H1 (cell line): Measurements from ENCODE around the gene ALDH1B1. TPM values are rescaled to one million over a fixed set of nuclear protein-coding genes. Genes with fewer than 3 reads are reported as not detected.

Experiments
- JUN ChIP-seq: IDR thresholded peaks from 2 replicates; pipeline ENCODE4 v1.6.1; 2011; ENCODE audit warnings: low read depth, mild to moderate bottlenecking, improper control_type of control experiment, low read length
- NANOG ChIP-seq: IDR thresholded peaks from 2 replicates; pipeline ENCODE4 v1.6.1; 2011; ENCODE audit warnings: low read length, low read depth, mild to moderate bottlenecking, inconsistent platforms; ENCODE audit not compliant: insufficient read depth, poor library complexity, severe bottlenecking
- RNF2 ChIP-seq: fragments of 200-900, 300-1000 bp; sonication (generic); IDR thresholded peaks from 2 replicates; pipeline ENCODE4 v1.7.1; 2016; ENCODE audit warnings: borderline replicate concordance, low read depth, mild to moderate bottlenecking, antibody characterized with exemption, low read length; ENCODE audit not compliant: poor library complexity, severe bottlenecking; ENCODE audit errors: missing control alignments
- SIRT6 ChIP-seq: IDR thresholded peaks from one replicate; pipeline ENCODE4 v1.7.1; 2012; ENCODE audit warnings: low read length, inconsistent platforms
- ZNF274 ChIP-seq: IDR thresholded peaks from 2 replicates; pipeline ENCODE4 v1.7.0; 2012; ENCODE audit warnings: low read length, borderline replicate concordance; ENCODE audit errors: extremely low read depth
- polyA plus RNA-seq, 7 experiments: library from polyadenylated mRNA; depleted of rRNA in 3 of 7; stranded (reverse) in 5 of 7; unstranded in 2 of 7; fragments of >200 nt in 5 of 7; fragments of 200-250 nt in 2 of 7; gene quantifications; 1 replicate in 5 of 7; 2 replicates in 1 of 7; 4 replicates in 1 of 7; pipeline versions ENCODE4 v1.2.1 to v1.2.3, GENCODE V29; 2011 to 2013; ENCODE audit warnings: missing spikeins in 2 of 7, mixed read lengths in 2 of 7
- total RNA-seq: library from RNA; stranded (reverse); fragmentation: NEBNext Ultra II Directional; extraction: Animal tissue kit (Norgen Biotek cat#: 25700); gene quantifications from 2 replicates; pipeline ENCODE4 v1.2.1, GENCODE V29; 2021
- TF ChIP-seq, protein P1 (sequence below): fragments of 300-600 bp; sonication (generic); IDR thresholded peaks from 2 replicates; pipeline ENCODE4 v1.7.1; 2012; ENCODE audit warnings: low read length, moderate library complexity, mild to moderate bottlenecking, inconsistent platforms; ENCODE audit not compliant: insufficient replicate concordance

ALDH1B1 gene
- total and polyA plus RNA-seq, 2 of the 8 experiments (the other 6 are each of a cell fraction or from before 2014, with no cell fraction given): 41.6 to 78.7 TPM

DNA sequence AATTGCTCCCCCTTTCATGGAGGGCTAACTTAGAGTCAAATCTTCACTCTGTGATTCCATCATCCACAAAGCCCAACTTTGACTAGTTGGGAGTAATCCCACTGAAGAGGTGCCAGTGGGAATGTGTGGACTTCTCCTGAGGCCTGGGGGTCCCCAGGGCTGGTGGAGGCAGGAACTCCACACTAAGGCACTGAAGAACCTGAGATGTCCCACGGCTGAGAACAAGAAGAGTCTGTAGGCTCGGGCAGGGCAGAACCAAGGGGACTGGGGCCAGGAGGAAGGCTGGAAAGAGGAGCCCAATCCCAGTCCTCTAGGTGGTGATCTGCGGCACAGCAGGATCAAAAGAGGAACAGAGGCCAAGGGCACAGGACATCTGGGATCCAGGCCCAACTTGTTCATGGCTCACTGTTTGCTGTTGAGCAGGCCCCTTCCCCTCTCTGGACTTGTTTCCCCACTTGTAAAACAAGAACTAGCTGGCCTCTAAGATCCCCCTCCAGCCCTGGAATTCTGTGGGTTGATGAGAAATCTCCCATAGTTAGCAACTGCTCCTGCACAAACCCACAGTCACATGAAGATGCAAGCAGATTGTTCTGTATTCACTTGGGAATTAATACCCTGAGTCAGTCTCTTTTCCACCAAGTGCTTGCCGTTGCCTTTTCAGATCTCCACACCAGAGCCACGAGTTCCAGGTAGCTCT lies 32.7 kb upstream of the ALDH1B1 start (continued):
- TF ChIP-seq, protein P1, sequence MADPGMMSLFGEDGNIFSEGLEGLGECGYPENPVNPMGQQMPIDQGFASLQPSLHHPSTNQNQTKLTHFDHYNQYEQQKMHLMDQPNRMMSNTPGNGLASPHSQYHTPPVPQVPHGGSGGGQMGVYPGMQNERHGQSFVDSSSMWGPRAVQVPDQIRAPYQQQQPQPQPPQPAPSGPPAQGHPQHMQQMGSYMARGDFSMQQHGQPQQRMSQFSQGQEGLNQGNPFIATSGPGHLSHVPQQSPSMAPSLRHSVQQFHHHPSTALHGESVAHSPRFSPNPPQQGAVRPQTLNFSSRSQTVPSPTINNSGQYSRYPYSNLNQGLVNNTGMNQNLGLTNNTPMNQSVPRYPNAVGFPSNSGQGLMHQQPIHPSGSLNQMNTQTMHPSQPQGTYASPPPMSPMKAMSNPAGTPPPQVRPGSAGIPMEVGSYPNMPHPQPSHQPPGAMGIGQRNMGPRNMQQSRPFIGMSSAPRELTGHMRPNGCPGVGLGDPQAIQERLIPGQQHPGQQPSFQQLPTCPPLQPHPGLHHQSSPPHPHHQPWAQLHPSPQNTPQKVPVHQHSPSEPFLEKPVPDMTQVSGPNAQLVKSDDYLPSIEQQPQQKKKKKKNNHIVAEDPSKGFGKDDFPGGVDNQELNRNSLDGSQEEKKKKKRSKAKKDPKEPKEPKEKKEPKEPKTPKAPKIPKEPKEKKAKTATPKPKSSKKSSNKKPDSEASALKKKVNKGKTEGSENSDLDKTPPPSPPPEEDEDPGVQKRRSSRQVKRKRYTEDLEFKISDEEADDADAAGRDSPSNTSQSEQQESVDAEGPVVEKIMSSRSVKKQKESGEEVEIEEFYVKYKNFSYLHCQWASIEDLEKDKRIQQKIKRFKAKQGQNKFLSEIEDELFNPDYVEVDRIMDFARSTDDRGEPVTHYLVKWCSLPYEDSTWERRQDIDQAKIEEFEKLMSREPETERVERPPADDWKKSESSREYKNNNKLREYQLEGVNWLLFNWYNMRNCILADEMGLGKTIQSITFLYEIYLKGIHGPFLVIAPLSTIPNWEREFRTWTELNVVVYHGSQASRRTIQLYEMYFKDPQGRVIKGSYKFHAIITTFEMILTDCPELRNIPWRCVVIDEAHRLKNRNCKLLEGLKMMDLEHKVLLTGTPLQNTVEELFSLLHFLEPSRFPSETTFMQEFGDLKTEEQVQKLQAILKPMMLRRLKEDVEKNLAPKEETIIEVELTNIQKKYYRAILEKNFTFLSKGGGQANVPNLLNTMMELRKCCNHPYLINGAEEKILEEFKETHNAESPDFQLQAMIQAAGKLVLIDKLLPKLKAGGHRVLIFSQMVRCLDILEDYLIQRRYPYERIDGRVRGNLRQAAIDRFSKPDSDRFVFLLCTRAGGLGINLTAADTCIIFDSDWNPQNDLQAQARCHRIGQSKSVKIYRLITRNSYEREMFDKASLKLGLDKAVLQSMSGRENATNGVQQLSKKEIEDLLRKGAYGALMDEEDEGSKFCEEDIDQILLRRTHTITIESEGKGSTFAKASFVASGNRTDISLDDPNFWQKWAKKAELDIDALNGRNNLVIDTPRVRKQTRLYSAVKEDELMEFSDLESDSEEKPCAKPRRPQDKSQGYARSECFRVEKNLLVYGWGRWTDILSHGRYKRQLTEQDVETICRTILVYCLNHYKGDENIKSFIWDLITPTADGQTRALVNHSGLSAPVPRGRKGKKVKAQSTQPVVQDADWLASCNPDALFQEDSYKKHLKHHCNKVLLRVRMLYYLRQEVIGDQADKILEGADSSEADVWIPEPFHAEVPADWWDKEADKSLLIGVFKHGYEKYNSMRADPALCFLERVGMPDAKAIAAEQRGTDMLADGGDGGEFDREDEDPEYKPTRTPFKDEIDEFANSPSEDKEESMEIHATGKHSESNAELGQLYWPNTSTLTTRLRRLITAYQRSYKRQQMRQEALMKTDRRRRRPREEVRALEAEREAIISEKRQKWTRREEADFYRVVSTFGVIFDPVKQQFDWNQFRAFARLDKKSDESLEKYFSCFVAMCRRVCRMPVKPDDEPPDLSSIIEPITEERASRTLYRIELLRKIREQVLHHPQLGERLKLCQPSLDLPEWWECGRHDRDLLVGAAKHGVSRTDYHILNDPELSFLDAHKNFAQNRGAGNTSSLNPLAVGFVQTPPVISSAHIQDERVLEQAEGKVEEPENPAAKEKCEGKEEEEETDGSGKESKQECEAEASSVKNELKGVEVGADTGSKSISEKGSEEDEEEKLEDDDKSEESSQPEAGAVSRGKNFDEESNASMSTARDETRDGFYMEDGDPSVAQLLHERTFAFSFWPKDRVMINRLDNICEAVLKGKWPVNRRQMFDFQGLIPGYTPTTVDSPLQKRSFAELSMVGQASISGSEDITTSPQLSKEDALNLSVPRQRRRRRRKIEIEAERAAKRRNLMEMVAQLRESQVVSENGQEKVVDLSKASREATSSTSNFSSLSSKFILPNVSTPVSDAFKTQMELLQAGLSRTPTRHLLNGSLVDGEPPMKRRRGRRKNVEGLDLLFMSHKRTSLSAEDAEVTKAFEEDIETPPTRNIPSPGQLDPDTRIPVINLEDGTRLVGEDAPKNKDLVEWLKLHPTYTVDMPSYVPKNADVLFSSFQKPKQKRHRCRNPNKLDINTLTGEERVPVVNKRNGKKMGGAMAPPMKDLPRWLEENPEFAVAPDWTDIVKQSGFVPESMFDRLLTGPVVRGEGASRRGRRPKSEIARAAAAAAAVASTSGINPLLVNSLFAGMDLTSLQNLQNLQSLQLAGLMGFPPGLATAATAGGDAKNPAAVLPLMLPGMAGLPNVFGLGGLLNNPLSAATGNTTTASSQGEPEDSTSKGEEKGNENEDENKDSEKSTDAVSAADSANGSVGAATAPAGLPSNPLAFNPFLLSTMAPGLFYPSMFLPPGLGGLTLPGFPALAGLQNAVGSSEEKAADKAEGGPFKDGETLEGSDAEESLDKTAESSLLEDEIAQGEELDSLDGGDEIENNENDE: no peak
- no peak for TF ChIP-seq SIRT6
- no peak for TF ChIP-seq JUN
- TF ChIP-seq ZNF274: no peak
- no peak for TF ChIP-seq RNF2
- no peak for TF ChIP-seq NANOG
